Esophagus (tissue), 2 donors: ENCODE measurements around the gene CENPL. TPM values are rescaled to one million over a fixed set of nuclear protein-coding genes. Genes with fewer than 3 reads are reported as not detected.
"Not testable (repeated sequence)": the region's sequence is repeated elsewhere in the genome, so short reads cannot be mapped to it uniquely, and the experiment has no call there.

Source experiments
- H3K27ac ChIP-seq, 2 donors: one replicate each; pipeline ENCODE4 v1.5.1; 2013; ENCODE audit warnings: low read depth in 2 of 2, mild to moderate bottlenecking in 2 of 2, inconsistent platforms in 1 of 2, low read length in 1 of 2, moderate library complexity in 1 of 2
- H3K27me3 ChIP-seq, 2 donors: one replicate each; pipeline ENCODE4 v1.6.1; 2013; ENCODE audit warnings: low read length in 2 of 2, control low read depth in 1 of 2, mild to moderate bottlenecking in 1 of 2; ENCODE audit not compliant: insufficient read depth in 2 of 2, control insufficient read depth in 1 of 2
- H3K36me3 ChIP-seq, 2 donors: one replicate each; pipeline ENCODE4 v1.6.1; 2013; ENCODE audit warnings: low read length in 1 of 2; ENCODE audit not compliant: control insufficient read depth in 2 of 2, insufficient read depth in 2 of 2
- H3K4me1 ChIP-seq, 2 donors: one replicate each; pipeline ENCODE4 v1.6.1; 2013; ENCODE audit warnings: low read length in 1 of 2; ENCODE audit not compliant: control insufficient read depth in 2 of 2, insufficient read depth in 2 of 2
- H3K4me3 ChIP-seq, 2 donors: one replicate each; pipeline ENCODE4 v1.5.1; 2013; ENCODE audit warnings: low read length in 2 of 2, mild to moderate bottlenecking in 2 of 2, low read depth in 1 of 2, moderate library complexity in 1 of 2
- H3K9me3 ChIP-seq, 2 donors: one replicate each; pipeline ENCODE4 v1.6.1; 2013; ENCODE audit warnings: mild to moderate bottlenecking in 2 of 2, low read depth in 1 of 2, low read length in 1 of 2, moderate library complexity in 1 of 2; ENCODE audit not compliant: control insufficient read depth in 2 of 2, insufficient read depth in 1 of 2
- WGBS, 2 donors: extraction: QIAGEN DNeasy Blood & Tissue Kit; methylation state at CpG; one replicate each; pipeline ENCODE4 v1.1.7; 2013; 5-methylcytosine and 5-hydroxymethylcytosine counted together
- polyA plus RNA-seq, 2 donors: library from polyadenylated mRNA; stranded (reverse); fragments of 200-250 nt; gene quantifications; one replicate each; pipeline ENCODE4 v1.2.3, GENCODE V29; 2013
- donor health status: healthy with polysubstance abuse.
- donor health status: Bipolar disorder and iron deficiency.

CENPL gene
- polyA plus RNA-seq, 2 donors: 2.1 to 3.2 TPM

DNA sequence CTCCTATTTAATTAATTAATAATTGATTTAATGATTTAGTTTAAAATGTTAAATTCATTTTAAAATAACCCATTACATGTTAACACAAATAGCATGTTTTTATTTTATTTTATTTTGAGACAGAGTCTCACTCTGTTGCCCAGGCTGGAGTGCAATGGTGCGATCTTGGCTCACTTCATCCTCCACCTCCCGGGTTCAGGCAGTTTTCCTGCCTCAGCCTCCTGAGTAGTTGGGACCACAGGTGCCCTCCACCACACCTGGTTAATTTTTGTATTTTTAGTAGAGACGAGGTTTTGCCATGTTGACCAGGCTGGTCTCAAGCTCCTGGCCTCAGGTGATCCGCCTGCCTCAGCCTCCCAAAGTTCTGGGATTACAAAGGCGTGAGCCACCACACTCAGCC, 34.9 kb upstream of the CENPL start:
- peaks cover 11% of the 10 kb centered on the region in 2 donors for H3K36me3 ChIP-seq

DNA sequence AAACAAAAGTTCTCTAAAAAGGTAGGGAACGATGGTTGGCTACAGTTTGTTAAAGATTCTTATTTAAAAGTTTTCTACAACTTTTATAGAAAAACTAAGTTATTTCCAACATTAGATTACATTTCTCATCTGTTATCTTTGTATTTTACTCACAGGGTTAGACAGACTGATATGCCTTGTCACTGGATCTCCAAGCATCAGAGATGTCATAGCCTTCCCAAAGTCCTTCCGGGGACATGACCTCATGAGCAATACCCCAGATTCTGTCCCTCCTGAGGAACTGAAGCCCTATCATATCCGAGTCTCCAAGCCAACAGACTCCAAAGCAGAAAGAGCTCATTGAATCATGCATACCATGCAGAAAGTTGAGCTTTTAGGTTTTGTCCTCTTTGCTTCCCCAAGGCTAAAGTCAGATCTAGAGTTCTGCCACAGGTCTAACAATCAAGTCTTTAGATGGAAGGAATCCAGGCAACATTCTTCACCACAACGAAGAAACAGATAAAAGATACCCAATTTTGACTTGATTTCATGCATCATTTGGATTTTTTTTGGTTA, 32.8 kb upstream of the CENPL start:
- Histone ChIP-seq H3K27ac (no peak overlapping the region), H3K4me1 (no peaks in the 10 kb centered on the region), H3K36me3 (peaks cover 3 to 6% of the 10 kb centered on the region in 2 donors), H3K9me3 (no peaks in the 10 kb centered on the region), H3K27me3 (no peaks in the 10 kb centered on the region), H3K4me3 (no peak overlapping the region)
- WGBS, 2 donors: 84 to 87% methylated on average over 4 of the region's 4 CpGs

More for the DNA sequence above, 34.9 kb upstream of the CENPL start:
- not testable (repeated sequence) for H3K27ac ChIP-seq, H3K9me3 ChIP-seq, H3K4me1 ChIP-seq, H3K27me3 ChIP-seq, H3K4me3 ChIP-seq
- WGBS, 2 donors: 98 to 100% methylated on average over 5 of the region's 5 CpGs

DNA sequence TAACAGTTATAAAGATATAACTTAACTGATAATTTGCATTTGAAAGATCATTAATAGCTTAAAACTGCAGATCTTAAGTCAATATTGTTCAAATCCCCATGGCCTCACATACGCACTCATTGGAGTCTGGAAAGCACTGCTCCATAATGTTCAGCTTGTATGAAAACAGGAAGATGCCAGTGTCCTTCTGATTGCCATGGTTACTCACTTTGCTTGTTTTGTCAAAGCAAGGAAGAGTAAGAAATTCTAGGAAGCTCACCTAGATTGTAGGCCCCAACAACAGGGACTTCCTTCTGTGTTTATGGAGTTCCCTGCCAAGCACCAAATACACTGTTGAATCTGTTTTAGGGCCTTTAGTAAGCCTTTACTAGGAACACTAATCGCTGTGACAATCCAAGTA, 32.2 kb upstream of the CENPL start:
- WGBS, 2 donors: 87 to 94% methylated on average over 2 of the region's 2 CpGs
- no peaks in the 10 kb centered on the region for H3K27me3 ChIP-seq
- H3K9me3 ChIP-seq: no peaks in the 10 kb centered on the region
- peaks cover 3 to 6% of the 10 kb centered on the region in 2 donors for H3K36me3 ChIP-seq
- H3K4me1 ChIP-seq: no peaks in the 10 kb centered on the region
- no peak overlapping the region for H3K27ac ChIP-seq
- no peak overlapping the region for H3K4me3 ChIP-seq

DNA sequence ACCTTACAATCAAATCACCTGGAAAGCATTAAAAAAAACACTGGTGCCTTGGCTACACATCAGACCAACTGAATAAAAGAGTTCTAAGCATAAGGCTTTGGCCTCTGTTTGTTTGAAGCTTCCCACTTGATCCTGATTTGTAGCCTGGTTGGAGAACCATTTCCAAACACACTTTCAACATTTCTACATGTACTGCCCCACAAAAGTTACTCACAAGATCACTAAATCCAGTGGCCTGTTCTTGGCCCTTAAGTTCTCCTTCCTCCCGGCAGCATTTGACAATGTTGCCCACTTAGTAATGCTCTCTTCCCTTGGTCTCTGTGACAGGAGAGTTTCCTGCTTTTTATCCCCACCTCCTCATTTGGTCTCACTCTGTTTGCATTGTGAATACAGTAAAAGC, 31.3 kb upstream of the CENPL start:
- H3K27me3 ChIP-seq: no peaks in the 10 kb centered on the region
- H3K9me3 ChIP-seq: no peaks in the 10 kb centered on the region
- whole genome bisulfite sequencing, 2 donors: 87 to 90% methylated on average over 1 of the region's 1 CpG
- H3K4me1 ChIP-seq: no peaks in the 10 kb centered on the region
- H3K4me3 ChIP-seq: no peak overlapping the region
- H3K36me3 ChIP-seq: peaks cover 3% of the 10 kb centered on the region in 2 donors
- no peak overlapping the region for H3K27ac ChIP-seq

DNA sequence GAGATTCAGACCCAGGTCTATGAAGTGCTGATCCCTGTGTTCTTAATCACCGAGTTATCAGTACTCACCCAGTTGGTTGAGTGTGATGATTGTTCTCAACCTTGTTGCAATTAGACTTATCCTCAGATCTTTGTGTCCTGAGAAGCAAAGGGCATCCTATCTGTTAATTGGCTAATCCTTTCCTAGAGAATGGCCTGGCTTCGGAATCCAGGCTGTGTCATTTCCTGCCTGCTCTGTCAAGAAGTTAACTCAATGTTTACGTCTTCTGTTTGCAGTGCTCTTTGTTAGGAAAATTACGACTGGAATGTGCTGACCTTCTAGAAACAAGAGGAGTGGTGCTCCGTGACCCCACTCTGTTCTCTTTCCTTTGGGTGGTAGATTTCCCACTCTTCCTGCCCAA, 28.4 kb upstream of the CENPL start:
- WGBS, 2 donors: 59 to 62% methylated on average over 5 of the region's 5 CpGs
- Histone ChIP-seq H3K27me3 (no peaks in the 10 kb centered on the region), H3K36me3 (peaks cover 3% of the 10 kb centered on the region in 2 donors), H3K4me3 (no peak overlapping the region), H3K27ac (peak overlapping the region in 1 of 2 donors; percentile 41), H3K9me3 (no peaks in the 10 kb centered on the region), H3K4me1 (no peaks in the 10 kb centered on the region)

DNA sequence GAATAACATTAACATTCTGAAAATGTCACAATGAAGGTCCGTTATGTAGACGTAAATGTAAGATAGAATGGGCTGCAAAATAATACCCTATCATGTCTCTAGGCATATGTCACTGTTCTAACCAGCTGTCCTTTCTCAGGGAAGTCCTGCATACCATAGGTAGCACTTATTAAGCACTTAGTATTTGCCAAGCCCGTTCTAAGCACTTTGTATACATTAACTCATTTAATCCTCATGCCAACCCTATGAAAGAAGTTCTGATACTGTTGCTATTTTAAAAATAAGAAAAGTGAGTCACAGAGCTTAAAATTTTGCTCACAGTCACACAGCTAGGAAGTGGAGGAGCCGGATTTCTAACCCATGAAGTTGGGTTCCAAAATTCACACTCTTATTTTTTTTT, 27.4 kb upstream of the CENPL start:
- Histone ChIP-seq H3K27me3 (no peaks in the 10 kb centered on the region), H3K36me3 (no peaks in the 10 kb centered on the region), H3K27ac (no peak overlapping the region), H3K4me3 (no peak overlapping the region), H3K9me3 (no peaks in the 10 kb centered on the region), H3K4me1 (no peaks in the 10 kb centered on the region)
- WGBS, 2 donors: 71 to 75% methylated on average over 4 of the region's 4 CpGs

DNA sequence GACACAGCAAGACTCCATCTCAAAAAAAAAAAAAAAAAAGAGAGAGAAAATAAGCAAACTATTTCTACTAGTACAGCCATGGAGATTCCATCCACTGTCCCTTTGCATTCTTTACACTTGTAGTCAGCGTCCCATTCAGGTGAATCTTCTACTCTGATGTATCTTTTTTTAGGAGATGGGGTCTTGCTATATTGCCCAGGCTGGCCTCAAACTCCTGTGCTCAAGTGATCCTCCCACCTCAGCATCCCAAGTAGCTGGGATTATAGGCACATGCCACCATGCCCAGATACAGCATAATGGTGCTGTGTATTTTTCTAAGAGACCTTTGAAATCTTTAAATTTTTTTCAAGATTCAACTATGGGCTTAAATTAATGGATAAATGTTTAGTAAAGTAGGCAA, 8.1 kb upstream of the CENPL start:
- 95 to 100% methylated on average over 1 of the region's 1 CpG for WGBS, 2 donors
- H3K4me3 ChIP-seq: no peak overlapping the region
- no peaks in the 10 kb centered on the region for H3K27me3 ChIP-seq
- H3K36me3 ChIP-seq: peaks cover 0 to under 1% of the 10 kb centered on the region in 2 donors
- no peaks in the 10 kb centered on the region for H3K4me1 ChIP-seq
- H3K9me3 ChIP-seq: no peaks in the 10 kb centered on the region
- H3K27ac ChIP-seq: no peak overlapping the region

DNA sequence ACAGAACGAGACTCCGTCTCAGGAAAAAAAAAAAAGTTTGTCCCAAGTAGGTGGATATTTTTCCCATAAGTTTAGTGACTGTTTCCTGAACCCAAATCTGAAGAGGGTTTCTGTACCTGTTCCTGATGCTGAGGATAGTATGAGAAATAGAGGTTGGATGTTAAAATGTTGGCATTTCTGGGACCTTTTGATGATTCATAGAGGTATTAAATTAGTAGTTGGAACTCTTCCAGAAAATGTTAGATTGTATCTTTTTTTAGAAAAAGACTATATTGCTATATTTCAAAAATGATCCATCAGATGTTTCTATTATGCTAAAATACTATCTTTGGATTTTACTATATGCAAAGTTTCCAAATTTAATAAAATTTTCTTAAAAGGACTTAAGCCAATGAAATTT, 2.9 kb upstream of the CENPL start:
- Histone ChIP-seq H3K27ac (no peak overlapping the region), H3K27me3 (no peaks in the 10 kb centered on the region), H3K36me3 (no peaks in the 10 kb centered on the region), H3K4me3 (no peak overlapping the region), H3K4me1 (no peaks in the 10 kb centered on the region), H3K9me3 (no peaks in the 10 kb centered on the region)
- 87 to 89% methylated on average over 2 of the region's 2 CpGs for WGBS, 2 donors

DNA sequence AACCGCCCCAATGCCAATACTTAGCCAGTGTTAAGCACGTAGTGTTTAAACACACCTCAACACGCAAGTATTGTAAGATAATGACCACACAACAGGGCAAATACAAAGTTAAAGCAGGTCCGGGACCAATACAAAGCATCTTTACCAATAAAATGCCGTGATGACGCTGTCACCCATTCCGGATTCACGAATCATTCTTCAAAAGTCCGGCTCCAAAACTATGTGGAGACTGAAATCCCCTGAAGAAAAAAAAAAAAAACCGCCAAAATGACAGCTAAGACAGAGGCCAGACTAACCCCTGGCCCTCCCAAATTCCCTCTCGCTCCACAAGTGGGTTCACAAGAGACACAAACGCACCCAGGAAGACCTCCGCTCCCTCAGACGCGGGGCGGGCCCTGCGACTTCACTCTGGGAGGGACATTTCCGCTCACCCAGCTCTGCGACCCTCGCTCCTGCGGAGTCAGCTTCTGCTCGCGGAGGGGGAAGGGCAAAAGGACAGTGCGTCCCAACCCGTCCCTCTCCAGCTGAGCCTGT, 835 bp downstream of the CENPL start:
- whole genome bisulfite sequencing, 2 donors: 0 to 1% methylated on average over 25 of the region's 25 CpGs

DNA sequence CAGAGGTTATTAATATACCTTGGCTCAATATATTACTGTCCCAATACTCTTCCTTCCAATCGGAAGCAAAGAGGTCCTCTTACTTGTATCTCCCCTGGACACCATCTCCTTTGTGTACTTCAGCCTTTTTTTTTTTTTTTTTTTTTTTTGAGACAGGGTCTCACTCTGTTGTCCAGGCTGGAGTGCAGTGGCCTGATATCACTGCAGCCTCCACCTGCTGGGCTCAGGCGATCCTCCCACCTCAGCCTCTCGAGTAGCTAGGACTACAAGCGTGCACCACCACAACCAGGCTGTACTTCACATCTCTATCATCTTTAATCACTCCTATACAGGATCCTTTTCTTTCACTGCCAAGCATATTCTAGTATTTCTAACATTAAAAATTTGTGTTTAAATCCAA, 3.0 kb downstream of the CENPL start:
- no peak overlapping the region for H3K27ac ChIP-seq
- no peak overlapping the region for H3K4me3 ChIP-seq
- H3K36me3 ChIP-seq: no peaks in the 10 kb centered on the region
- WGBS, 2 donors: 96% methylated on average over 4 of the region's 4 CpGs
- no peaks in the 10 kb centered on the region for H3K4me1 ChIP-seq
- no peaks in the 10 kb centered on the region for H3K9me3 ChIP-seq
- H3K27me3 ChIP-seq: no peaks in the 10 kb centered on the region

More for the DNA sequence above, 835 bp downstream of the CENPL start:
- no peaks in the 10 kb centered on the region for H3K4me1 ChIP-seq
- peak overlapping the region; percentile 89 to 98 for H3K27ac ChIP-seq
- H3K27me3 ChIP-seq: no peaks in the 10 kb centered on the region
- no peaks in the 10 kb centered on the region for H3K9me3 ChIP-seq
- no peaks in the 10 kb centered on the region for H3K36me3 ChIP-seq
- peak overlapping the region; percentile 71 to 97 for H3K4me3 ChIP-seq
